Esophagus squamous epithelium (tissue), 4 donors: ENCODE measurements around the gene LMAN1L.

Source experiments
- POLR2A ChIP-seq, 4 donors: fragments of 450-650 bp; IDR thresholded peaks; one replicate each; pipeline ENCODE4 v1.6.1; 2017; ENCODE audit warnings: antibody characterized with exemption in 4 of 4, mild to moderate bottlenecking in 4 of 4, moderate library complexity in 3 of 4
- TF ChIP-seq, protein P1 (sequence below), 6 experiments: fragments of 450-650 bp in 4 of 6; fragments of 200-600 bp in 2 of 6; sonication (generic) in 2 of 6; IDR thresholded peaks; one replicate each; pipeline ENCODE4 v1.5.1; 2016 to 2019; ENCODE audit warnings: antibody characterized with exemption in 6 of 6, mild to moderate bottlenecking in 4 of 6, moderate library complexity in 4 of 6

DNA sequence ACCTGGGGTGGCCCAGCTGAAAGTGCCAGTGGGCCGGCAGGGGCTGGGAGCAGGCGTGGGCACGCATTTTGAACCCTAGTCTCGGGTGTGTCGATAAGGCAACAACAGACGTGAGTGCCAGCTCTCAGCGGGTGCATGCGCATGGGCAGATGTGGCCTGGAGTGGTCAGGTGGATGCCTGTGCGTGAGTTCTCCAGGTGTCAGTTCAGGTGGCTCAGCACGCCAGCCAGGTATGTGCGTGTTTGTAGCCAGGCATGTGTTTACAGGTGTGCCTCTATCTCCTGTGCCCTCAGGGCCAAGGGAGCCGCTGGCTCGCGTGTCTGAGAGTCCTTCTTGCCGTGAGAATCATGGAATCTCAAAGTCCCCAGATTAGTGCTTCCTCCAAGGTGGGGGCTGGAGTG lies 49.2 kb upstream of the LMAN1L start:
- TF ChIP-seq, protein P1, sequence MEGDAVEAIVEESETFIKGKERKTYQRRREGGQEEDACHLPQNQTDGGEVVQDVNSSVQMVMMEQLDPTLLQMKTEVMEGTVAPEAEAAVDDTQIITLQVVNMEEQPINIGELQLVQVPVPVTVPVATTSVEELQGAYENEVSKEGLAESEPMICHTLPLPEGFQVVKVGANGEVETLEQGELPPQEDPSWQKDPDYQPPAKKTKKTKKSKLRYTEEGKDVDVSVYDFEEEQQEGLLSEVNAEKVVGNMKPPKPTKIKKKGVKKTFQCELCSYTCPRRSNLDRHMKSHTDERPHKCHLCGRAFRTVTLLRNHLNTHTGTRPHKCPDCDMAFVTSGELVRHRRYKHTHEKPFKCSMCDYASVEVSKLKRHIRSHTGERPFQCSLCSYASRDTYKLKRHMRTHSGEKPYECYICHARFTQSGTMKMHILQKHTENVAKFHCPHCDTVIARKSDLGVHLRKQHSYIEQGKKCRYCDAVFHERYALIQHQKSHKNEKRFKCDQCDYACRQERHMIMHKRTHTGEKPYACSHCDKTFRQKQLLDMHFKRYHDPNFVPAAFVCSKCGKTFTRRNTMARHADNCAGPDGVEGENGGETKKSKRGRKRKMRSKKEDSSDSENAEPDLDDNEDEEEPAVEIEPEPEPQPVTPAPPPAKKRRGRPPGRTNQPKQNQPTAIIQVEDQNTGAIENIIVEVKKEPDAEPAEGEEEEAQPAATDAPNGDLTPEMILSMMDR (IDR thresholded peaks at IDR 0.05), result no peak
- TF ChIP-seq POLR2A (IDR thresholded peaks at IDR 0.05), result no peak
